B cell (primary cell): ENCODE measurements around the gene GPR15LG.

Experiments used
- CTCF ChIP-seq: fragments of 200-600 bp; IDR thresholded peaks from one replicate; pipeline ENCODE4 v1.8.0; 2022; ENCODE audit warnings: antibody characterized with exemption, mild to moderate bottlenecking
- EZH2 ChIP-seq: IDR thresholded peaks from 2 replicates; pipeline ENCODE4 v1.6.1; 2012; ENCODE audit warnings: borderline replicate concordance, low read depth, mild to moderate bottlenecking, moderate library complexity, low read length; ENCODE audit not compliant: insufficient read depth, poor library complexity, severe bottlenecking

GRCh38 chr10:84173501-84173929 is at the start of gene GPR15LG:
- TF ChIP-seq CTCF: no peak
- no peak for TF ChIP-seq EZH2
